K562 (cell line): Measurements from ENCODE around the gene U2AF1L4. TPM values are rescaled to one million over a fixed set of nuclear protein-coding genes. Genes with fewer than 3 reads are reported as not detected.
A peak's percentile ranks its signal among the peaks of the same experiment; 100 is the strongest.

ENCODE experiments used
- ATAC-seq: fragments of 200-7000 bp; cut with Tn5 transposase; 3 replicates; pipeline ENCODE4 v1.9.1; 2020; ENCODE audit warnings: moderate library complexity
- BruUV-seq: library from RNA; stranded (reverse); fragments of 400-500 nt; replicated peaks from 2 replicates; lab custom pipeline; 2021; lab: Mats Ljungman, UMichigan
- CTCF ChIA-PET: fragments of 300-600 bp; formaldehyde crosslinking; extraction: SDS; loops from one replicate; lab custom pipeline; 2021; ENCODE audit warnings: low intra/inter-chr PET ratio; lab: Yijun Ruan, JAX
- POLR2A ChIA-PET: fragments of 300-600, 350-650 bp; sonication (Branson Sonifier 250); formaldehyde crosslinking; extraction: SDS; loops from one replicate; lab custom pipeline; 2021; ENCODE audit warnings: antibody characterized with exemption, inconsistent platforms; lab: Yijun Ruan, JAX
- DNase-seq, 4 experiments: peaks; one replicate each; pipeline versions ENCODE4 v3.0.0 to v3.0.0-alpha.2; 2011 to 2018; ENCODE audit warnings: low spot score in 3 of 4, mixed read lengths in 3 of 4; ENCODE audit errors: extremely low read depth in 1 of 4
- FAIRE-seq: peaks from 2 replicates; lab custom pipeline; 2011; peaks lifted over from hg19 to GRCh38; lab: Jason Lieb, UNC
- H2AFZ ChIP-seq: 2 replicates; pipeline ENCODE4 v1.6.0; 2011; ENCODE audit warnings: low read depth, low read length, control low read depth, inconsistent platforms
- H3K27ac ChIP-seq: fragments of 200-600 bp; 3 replicates; pipeline ENCODE4 v1.8.0; 2011; ENCODE audit warnings: low read depth, mild to moderate bottlenecking, control low read depth, inconsistent platforms, low read length, moderate library complexity, mixed read lengths; ENCODE audit errors: extremely low read depth
- H3K27me3 ChIP-seq, 2 experiments: fragments of 300-600 bp in 1 of 2; 2 replicates in 1 of 2; 3 replicates in 1 of 2; pipeline versions ENCODE4 v1.6.0 to v1.8.0; 2011; ENCODE audit warnings: inconsistent platforms in 2 of 2, low read length in 2 of 2, mild to moderate bottlenecking in 1 of 2, mixed read lengths in 1 of 2, moderate library complexity in 1 of 2; ENCODE audit not compliant: control insufficient read depth in 2 of 2, insufficient read depth in 2 of 2
- H3K36me3 ChIP-seq: fragments of 300-600 bp; 3 replicates; pipeline ENCODE4 v1.8.0; 2011; ENCODE audit warnings: mild to moderate bottlenecking, low read length, inconsistent platforms; ENCODE audit not compliant: control insufficient read depth, insufficient read depth
- H3K4me1 ChIP-seq, 2 experiments: fragments of 200-600 bp in 1 of 2; replicated peaks in 1 of 2; 2 replicates in 1 of 2; 3 replicates in 1 of 2; pipeline versions ENCODE4 v1.5.1 to v1.8.0; 2011; ENCODE audit warnings: inconsistent platforms in 2 of 2, low read length in 2 of 2, mild to moderate bottlenecking in 1 of 2, mixed read lengths in 1 of 2, moderate library complexity in 1 of 2; ENCODE audit not compliant: control insufficient read depth in 2 of 2, insufficient read depth in 2 of 2
- H3K4me2 ChIP-seq: 2 replicates; pipeline ENCODE4 v1.6.1; 2011; ENCODE audit warnings: low read length, control low read depth, inconsistent platforms, mixed read lengths; ENCODE audit not compliant: insufficient read depth
- H3K4me3 ChIP-seq: fragments of 200-600 bp; sonication (generic), shearing (Covaris generic); 2 replicates; pipeline ENCODE4 v1.5.1; 2016; ENCODE audit warnings: control low read depth, inconsistent platforms
- H3K79me2 ChIP-seq: fragments of 200-600 bp; 3 replicates; pipeline ENCODE4 v1.8.0; 2011; ENCODE audit warnings: low read length, inconsistent platforms; ENCODE audit not compliant: control insufficient read depth, insufficient read depth
- H3K9ac ChIP-seq, 2 experiments: 2 replicates each; pipeline versions ENCODE4 v1.6.0 to v1.6.1; 2011; ENCODE audit warnings: low read depth in 2 of 2, low read length in 2 of 2, control low read depth in 1 of 2, inconsistent platforms in 1 of 2, mild to moderate bottlenecking in 1 of 2, mixed read lengths in 1 of 2; ENCODE audit not compliant: insufficient read depth in 1 of 2
- H3K9me1 ChIP-seq: one replicate; pipeline ENCODE4 v1.6.0; 2011; ENCODE audit warnings: inconsistent platforms, mild to moderate bottlenecking, low read length, moderate library complexity; ENCODE audit not compliant: control insufficient read depth, insufficient read depth
- H3K9me3 ChIP-seq: replicated peaks from 2 replicates; pipeline ENCODE4 v1.5.1; 2011; ENCODE audit warnings: low read depth, low read length, inconsistent platforms; ENCODE audit not compliant: control insufficient read depth, insufficient read depth
- H4K20me1 ChIP-seq: replicated peaks from 2 replicates; pipeline ENCODE4 v1.6.1; 2011; ENCODE audit warnings: low read length, inconsistent platforms, mixed read lengths; ENCODE audit not compliant: control insufficient read depth, insufficient read depth
- BDP1 ChIP-seq: IDR thresholded peaks from 3 replicates; pipeline ENCODE4 v1.6.1; 2011; ENCODE audit not compliant: insufficient read length, insufficient read depth
- BRD4 ChIP-seq: fragments of 200-600 bp; sonication (generic); IDR thresholded peaks from 2 replicates; pipeline ENCODE4 v1.6.1; 2017; ENCODE audit warnings: inconsistent platforms
- CCAR2 ChIP-seq: fragments of 200-400 bp; formaldehyde crosslinking; IDR thresholded peaks from 2 replicates; pipeline ENCODE4 v1.6.1; 2017; ENCODE audit warnings: mild to moderate bottlenecking, low read depth, low read length
- E2F8 ChIP-seq: fragments of 450-650 bp; IDR thresholded peaks from 2 replicates; pipeline ENCODE4 v1.7.1; 2018; ENCODE audit warnings: mild to moderate bottlenecking, low read depth; ENCODE audit not compliant: partially characterized antibody
- NFE2 ChIP-seq: IDR thresholded peaks from 2 replicates; pipeline ENCODE4 v1.6.1; 2014; ENCODE audit warnings: antibody characterized with exemption, low read depth
- PCBP2 ChIP-seq: fragments of 200-400 bp; formaldehyde crosslinking; IDR thresholded peaks from 2 replicates; pipeline ENCODE4 v1.6.1; 2018; ENCODE audit warnings: low read length, low read depth, mild to moderate bottlenecking, moderate library complexity; ENCODE audit not compliant: poor library complexity, severe bottlenecking
- POLR2A ChIP-seq: fragments of 450-650 bp; conservative IDR thresholded peaks from 2 replicates; pipeline ENCODE4 v1.6.1; 2016
- POLR2G ChIP-seq: fragments of 200-400 bp; formaldehyde crosslinking; IDR thresholded peaks from 2 replicates; pipeline ENCODE4 v1.6.1; 2017; ENCODE audit warnings: low read depth, mild to moderate bottlenecking, antibody characterized with exemption, low read length, moderate library complexity
- RBFOX2 ChIP-seq: fragments of 200-400 bp; formaldehyde crosslinking; IDR thresholded peaks from 2 replicates; pipeline ENCODE4 v1.6.1; 2017; ENCODE audit warnings: low read depth, mild to moderate bottlenecking, low read length, moderate library complexity
- SAFB ChIP-seq: fragments of 200-400 bp; formaldehyde crosslinking; IDR thresholded peaks from 2 replicates; pipeline ENCODE4 v1.6.1; 2017; ENCODE audit warnings: low read depth, low read length, borderline replicate concordance
- WGBS: fragments of 100-300 bp; shearing (Covaris generic); methylation state at CpG from one replicate; pipeline ENCODE4 v1.1.6; 2016; ENCODE audit warnings: low coverage, mixed read lengths; ENCODE audit not compliant: insufficient coverage; ENCODE audit errors: missing lambda C conversion rate; 5-methylcytosine and 5-hydroxymethylcytosine counted together
- in situ Hi-C: fragments of 300-500 bp; cut with MboI; formaldehyde crosslinking; loops from 4 replicates; pipeline ENCODE4 v1.15.0; 2018; ENCODE audit warnings: inconsistent platforms, mixed read lengths
- intact Hi-C: fragments of 100-400 bp; cut with micrococcal nuclease; formaldehyde crosslinking; loops from 2 replicates; pipeline ENCODE4 v1.14.2; 2022
- polyA plus RNA-seq, 8 experiments: library from polyadenylated mRNA; depleted of rRNA in 4 of 8; stranded (reverse) in 5 of 8; unstranded in 3 of 8; fragments of >200 nt; fragmentation: Nextera tagmentation in 2 of 8; fragmentation: Illumina TruSeq in 1 of 8; extraction: Ambion mirVana in 2 of 8; extraction: Trizol in 1 of 8; gene quantifications; 2 replicates each; pipeline versions ENCODE4 v1.2.1 to v1.2.3, GENCODE V29; 2011 to 2014; ENCODE audit warnings: inconsistent platforms in 1 of 8, missing spikeins in 1 of 8
- total RNA-seq, 7 experiments: library from RNA; depleted of rRNA in 6 of 7; stranded (reverse); fragments of >200 nt in 6 of 7; fragmentation: Illumina TruSeq in 2 of 7; extraction: Trizol in 2 of 7; gene quantifications; 2 replicates each; pipeline versions ENCODE4 v1.2.1 to v1.2.3, GENCODE V29; 2011 to 2021; ENCODE audit warnings: low replicate concordance in 1 of 7
- TF ChIP-seq, protein P1 (sequence below), 2 experiments: fragments of 150-350 bp in 1 of 2; IDR thresholded peaks; 2 replicates each; pipeline ENCODE4 v1.6.1; 2012 to 2016; ENCODE audit warnings: low read depth in 2 of 2, low read length in 2 of 2, mild to moderate bottlenecking in 1 of 2, moderate library complexity in 1 of 2
- TF ChIP-seq, protein P2 (sequence below): IDR thresholded peaks from 2 replicates; pipeline ENCODE4 v1.6.1; 2012; ENCODE audit warnings: low read depth, low read length, improper control_type of control experiment, borderline replicate concordance

The U2AF1L4 gene
- total and polyA plus RNA-seq, 9 of the 15 experiments (the other 6 are each of a cell fraction or from before 2014, with no cell fraction given): 8.4 to 19.5 (median 12.6) TPM

DNA sequence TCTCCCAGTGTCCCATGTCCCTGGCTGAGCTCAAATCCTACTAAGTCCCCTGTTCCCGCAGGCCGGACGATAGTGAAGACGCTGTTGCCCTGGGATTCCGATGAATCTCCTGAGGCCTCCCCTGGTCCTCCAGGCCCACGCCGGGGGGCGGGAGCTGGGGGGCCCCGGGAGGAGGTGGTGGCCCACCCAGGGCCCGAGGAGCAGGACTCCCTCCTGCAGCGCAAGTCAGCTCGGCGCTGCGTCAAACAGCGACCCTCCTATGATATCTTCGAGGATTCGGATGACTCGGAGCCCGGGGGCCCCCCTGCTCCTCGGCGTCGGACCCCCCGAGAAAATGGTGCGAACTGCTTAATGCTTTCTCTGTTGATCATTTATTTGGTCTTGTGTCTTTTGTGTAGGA lies 21.5 kb downstream of the U2AF1L4 start (continued):
- no peak for TF ChIP-seq CCAR2

DNA sequence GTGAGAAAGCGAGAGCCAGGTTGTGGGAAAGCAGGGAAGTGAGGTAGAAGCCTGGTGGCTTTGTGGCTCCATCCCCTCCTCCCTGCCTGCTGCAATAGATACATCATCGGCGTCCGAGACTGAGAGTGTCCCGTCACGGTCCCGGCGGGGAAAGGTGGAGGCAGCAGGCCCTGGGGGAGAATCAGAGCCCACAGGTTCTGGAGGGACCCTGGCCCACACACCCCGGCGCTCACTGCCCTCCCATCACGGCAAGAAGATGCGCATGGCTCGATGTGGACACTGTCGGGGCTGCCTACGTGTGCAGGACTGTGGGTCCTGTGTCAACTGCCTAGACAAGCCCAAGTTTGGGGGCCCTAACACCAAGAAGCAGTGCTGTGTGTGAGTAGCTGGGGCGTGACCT lies 22.3 kb downstream of the U2AF1L4 start:
- Histone ChIP-seq H3K4me3 (no peak overlapping the region), H3K27me3 (no peaks in the 10 kb centered on the region), H3K9ac (0 out of 4 replicates have a peak overlapping the region, but pooled peaks of 1 of the 2 experiments have one; percentile 32), H3K79me2 (peaks cover 33% of the 10 kb centered on the region), H3K27ac (no peak overlapping the region), H2AFZ (no peak overlapping the region), H4K20me1 (0 out of 2 replicates have a peak, but pooled peaks cover 11% of the 10 kb centered on the region), H3K9me3 (no peaks in the 10 kb centered on the region), H3K4me1 (peaks cover 7 to 33% of the 10 kb centered on the region in 2 experiments), H3K9me1 (no peaks in the 10 kb centered on the region), H3K4me2 (no peak overlapping the region), H3K36me3 (peaks cover 82% of the 10 kb centered on the region; the same call in 2 of the 3 replicates)
- BruUV-seq: no TSS peak
- WGBS: 100% methylated on average over 11 of the region's 16 CpGs
- ATAC-seq: no peak
- ChIA-PET CTCF (no interaction called here), POLR2A (interaction anchor here (0.7 to 3.2 kb wide), 5 partner anchors 12 to 1356 kb away, joined by 3 to 19 read pairs (median 8); partner anchors contain the start of genes PSENEN, U2AF1L4 and ZNF420)
- no peak for DNase-seq
- in situ Hi-C loops (no loop called here), intact Hi-C loops (no loop called here)
- no peak for FAIRE-seq
- TF ChIP-seq E2F8 (no peak), POLR2G (peak; percentile 23; the same call in 1 of the 2 replicates), PCBP2 (no peak), NFE2 (no peak), RBFOX2 (peak; percentile 3; the same call in 1 of the 2 replicates), SAFB (no peak), BRD4 (no peak), POLR2A (no peak), BDP1 (no peak)
- TF ChIP-seq, protein P1, sequence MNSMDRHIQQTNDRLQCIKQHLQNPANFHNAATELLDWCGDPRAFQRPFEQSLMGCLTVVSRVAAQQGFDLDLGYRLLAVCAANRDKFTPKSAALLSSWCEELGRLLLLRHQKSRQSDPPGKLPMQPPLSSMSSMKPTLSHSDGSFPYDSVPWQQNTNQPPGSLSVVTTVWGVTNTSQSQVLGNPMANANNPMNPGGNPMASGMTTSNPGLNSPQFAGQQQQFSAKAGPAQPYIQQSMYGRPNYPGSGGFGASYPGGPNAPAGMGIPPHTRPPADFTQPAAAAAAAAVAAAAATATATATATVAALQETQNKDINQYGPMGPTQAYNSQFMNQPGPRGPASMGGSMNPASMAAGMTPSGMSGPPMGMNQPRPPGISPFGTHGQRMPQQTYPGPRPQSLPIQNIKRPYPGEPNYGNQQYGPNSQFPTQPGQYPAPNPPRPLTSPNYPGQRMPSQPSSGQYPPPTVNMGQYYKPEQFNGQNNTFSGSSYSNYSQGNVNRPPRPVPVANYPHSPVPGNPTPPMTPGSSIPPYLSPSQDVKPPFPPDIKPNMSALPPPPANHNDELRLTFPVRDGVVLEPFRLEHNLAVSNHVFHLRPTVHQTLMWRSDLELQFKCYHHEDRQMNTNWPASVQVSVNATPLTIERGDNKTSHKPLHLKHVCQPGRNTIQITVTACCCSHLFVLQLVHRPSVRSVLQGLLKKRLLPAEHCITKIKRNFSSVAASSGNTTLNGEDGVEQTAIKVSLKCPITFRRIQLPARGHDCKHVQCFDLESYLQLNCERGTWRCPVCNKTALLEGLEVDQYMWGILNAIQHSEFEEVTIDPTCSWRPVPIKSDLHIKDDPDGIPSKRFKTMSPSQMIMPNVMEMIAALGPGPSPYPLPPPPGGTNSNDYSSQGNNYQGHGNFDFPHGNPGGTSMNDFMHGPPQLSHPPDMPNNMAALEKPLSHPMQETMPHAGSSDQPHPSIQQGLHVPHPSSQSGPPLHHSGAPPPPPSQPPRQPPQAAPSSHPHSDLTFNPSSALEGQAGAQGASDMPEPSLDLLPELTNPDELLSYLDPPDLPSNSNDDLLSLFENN (IDR thresholded peaks at IDR 0.05; ENCODE audit: low read depth in 2 of 2, low read length in 2 of 2): no peak
- TF ChIP-seq, protein P2, sequence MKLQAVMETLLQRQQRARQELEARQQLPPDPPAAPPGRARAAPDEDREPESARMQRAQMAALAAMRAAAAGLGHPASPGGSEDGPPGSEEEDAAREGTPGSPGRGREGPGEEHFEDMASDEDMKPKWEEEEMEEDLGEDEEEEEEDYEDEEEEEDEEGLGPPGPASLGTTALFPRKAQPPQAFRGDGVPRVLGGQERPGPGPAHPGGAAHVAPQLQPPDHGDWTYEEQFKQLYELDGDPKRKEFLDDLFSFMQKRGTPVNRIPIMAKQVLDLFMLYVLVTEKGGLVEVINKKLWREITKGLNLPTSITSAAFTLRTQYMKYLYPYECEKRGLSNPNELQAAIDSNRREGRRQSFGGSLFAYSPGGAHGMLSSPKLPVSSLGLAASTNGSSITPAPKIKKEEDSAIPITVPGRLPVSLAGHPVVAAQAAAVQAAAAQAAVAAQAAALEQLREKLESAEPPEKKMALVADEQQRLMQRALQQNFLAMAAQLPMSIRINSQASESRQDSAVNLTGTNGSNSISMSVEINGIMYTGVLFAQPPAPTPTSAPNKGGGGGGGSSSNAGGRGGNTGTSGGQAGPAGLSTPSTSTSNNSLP: no peak
